ENCODE results near the gene AVEN. TPM values are rescaled to one million over a fixed set of nuclear protein-coding genes. Genes with fewer than 3 reads are reported as not detected.

Gene AVEN
- total and polyA plus RNA-seq, 9 of the 15 experiments (the other 6 are each of a cell fraction or from before 2014, with no cell fraction given), result 1.5 to 6.4 (median 4.7) TPM

DNA sequence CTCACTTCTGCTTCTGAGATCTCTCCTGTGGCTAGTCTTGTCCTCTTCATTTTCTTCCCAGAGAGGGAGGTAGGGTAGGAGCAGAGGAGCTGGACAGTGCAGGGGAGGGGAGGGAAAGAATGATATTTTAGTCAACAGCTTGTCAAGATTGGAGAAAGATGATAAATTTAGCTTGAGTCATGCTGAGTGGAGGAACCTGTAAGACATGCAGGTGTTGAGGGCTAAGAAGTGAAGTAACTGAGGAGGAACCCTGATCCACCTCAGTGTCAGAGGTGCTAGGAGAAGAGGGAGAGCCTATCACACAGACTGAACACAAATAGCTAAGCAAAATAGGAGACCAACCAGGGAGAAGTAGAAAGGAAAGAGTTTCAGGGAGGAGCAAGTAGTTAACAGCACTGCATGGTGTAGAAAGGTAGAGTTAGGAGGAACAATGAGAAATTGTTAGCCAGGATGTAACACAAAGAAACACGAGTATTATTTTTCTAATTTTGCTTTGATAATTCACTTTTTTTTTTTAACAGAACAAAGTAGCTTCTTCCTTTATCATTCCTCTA is 178.9 kb downstream of the AVEN start:
- ChIA-PET CTCF (ENCODE audit: low intra/inter-chr PET ratio) (no interaction called here), POLR2A (no interaction called here)
- no peak for ATAC-seq
- DNase-seq (ENCODE audit: extremely low read depth in 1 of 4, low spot score in 3 of 4), result no peak
- Histone ChIP-seq H3K36me3 (ENCODE audit: control insufficient read depth, insufficient read depth, low read length) (no peaks in the 10 kb centered on the region), H4K20me1 (replicated peaks; ENCODE audit: control insufficient read depth, insufficient read depth, low read length) (no peaks in the 10 kb centered on the region), H3K9me1 (ENCODE audit: control insufficient read depth, insufficient read depth, low read length) (no peaks in the 10 kb centered on the region), H2AFZ (ENCODE audit: low read depth, low read length) (no peak overlapping the region), H3K27me3 (ENCODE audit: control insufficient read depth in 2 of 2, insufficient read depth in 2 of 2, low read length in 2 of 2) (peaks cover 10 to 18% of the 10 kb centered on the region in 2 experiments; a peak in 4 of 5 replicates), H3K9me3 (replicated peaks; ENCODE audit: control insufficient read depth, insufficient read depth, low read depth, low read length) (no peaks in the 10 kb centered on the region), H3K4me1 (replicated peaks in 1 of 2; ENCODE audit: control insufficient read depth in 2 of 2, insufficient read depth in 2 of 2, low read length in 2 of 2) (no peaks in the 10 kb centered on the region), H3K79me2 (ENCODE audit: control insufficient read depth, insufficient read depth, low read length) (no peaks in the 10 kb centered on the region), H3K27ac (ENCODE audit: extremely low read depth, low read depth, low read length) (no peak overlapping the region), H3K4me3 (no peak overlapping the region), H3K9ac (ENCODE audit: insufficient read depth in 1 of 2, low read depth in 2 of 2, low read length in 2 of 2) (no peak overlapping the region), H3K4me2 (ENCODE audit: insufficient read depth, low read length) (no peak overlapping the region)
- BruUV-seq (replicated peaks), result no TSS peak
- in situ Hi-C loops (cut with MboI), result no loop called here
- WGBS (ENCODE audit: insufficient coverage, low coverage, missing lambda C conversion rate), result 0% methylated on average over 1 of the region's 1 CpG
- TF ChIP-seq STAT5B (CRISPR knock-in tag; IDR thresholded peaks at IDR 0.05) (no peak), TGIF2 (CRISPR knock-in tag; IDR thresholded peaks at IDR 0.05) (no peak), BRF1 (IDR thresholded peaks at IDR 0.05; ENCODE audit: borderline replicate concordance, extremely low read depth, insufficient read length) (no peak), SREBF1 (IDR thresholded peaks at IDR 0.05; ENCODE audit: borderline replicate concordance, low read depth, low read length) (no peak), TFAM (CRISPR knock-in tag; conservative IDR thresholded peaks at IDR 0.05) (no peak), OTX1 (CRISPR knock-in tag; IDR thresholded peaks at IDR 0.05) (no peak), DNMT1 (IDR thresholded peaks at IDR 0.05) (no peak)
- TF ChIP-seq, protein P1, sequence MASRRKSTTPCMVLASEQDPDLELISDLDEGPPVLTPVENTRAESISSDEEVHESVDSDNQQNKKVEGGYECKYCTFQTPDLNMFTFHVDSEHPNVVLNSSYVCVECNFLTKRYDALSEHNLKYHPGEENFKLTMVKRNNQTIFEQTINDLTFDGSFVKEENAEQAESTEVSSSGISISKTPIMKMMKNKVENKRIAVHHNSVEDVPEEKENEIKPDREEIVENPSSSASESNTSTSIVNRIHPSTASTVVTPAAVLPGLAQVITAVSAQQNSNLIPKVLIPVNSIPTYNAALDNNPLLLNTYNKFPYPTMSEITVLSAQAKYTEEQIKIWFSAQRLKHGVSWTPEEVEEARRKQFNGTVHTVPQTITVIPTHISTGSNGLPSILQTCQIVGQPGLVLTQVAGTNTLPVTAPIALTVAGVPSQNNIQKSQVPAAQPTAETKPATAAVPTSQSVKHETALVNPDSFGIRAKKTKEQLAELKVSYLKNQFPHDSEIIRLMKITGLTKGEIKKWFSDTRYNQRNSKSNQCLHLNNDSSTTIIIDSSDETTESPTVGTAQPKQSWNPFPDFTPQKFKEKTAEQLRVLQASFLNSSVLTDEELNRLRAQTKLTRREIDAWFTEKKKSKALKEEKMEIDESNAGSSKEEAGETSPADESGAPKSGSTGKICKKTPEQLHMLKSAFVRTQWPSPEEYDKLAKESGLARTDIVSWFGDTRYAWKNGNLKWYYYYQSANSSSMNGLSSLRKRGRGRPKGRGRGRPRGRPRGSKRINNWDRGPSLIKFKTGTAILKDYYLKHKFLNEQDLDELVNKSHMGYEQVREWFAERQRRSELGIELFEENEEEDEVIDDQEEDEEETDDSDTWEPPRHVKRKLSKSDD (conservative IDR thresholded peaks at IDR 0.05; ENCODE audit: low read length), result no peak
- TF ChIP-seq, protein P2, sequence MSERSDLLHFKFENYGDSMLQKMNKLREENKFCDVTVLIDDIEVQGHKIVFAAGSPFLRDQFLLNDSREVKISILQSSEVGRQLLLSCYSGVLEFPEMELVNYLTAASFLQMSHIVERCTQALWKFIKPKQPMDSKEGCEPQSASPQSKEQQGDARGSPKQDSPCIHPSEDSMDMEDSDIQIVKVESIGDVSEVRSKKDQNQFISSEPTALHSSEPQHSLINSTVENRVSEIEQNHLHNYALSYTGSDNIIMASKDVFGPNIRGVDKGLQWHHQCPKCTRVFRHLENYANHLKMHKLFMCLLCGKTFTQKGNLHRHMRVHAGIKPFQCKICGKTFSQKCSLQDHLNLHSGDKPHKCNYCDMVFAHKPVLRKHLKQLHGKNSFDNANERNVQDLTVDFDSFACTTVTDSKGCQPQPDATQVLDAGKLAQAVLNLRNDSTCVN (CRISPR knock-in tag; IDR thresholded peaks at IDR 0.05), result no peak
- TF ChIP-seq, protein P3, sequence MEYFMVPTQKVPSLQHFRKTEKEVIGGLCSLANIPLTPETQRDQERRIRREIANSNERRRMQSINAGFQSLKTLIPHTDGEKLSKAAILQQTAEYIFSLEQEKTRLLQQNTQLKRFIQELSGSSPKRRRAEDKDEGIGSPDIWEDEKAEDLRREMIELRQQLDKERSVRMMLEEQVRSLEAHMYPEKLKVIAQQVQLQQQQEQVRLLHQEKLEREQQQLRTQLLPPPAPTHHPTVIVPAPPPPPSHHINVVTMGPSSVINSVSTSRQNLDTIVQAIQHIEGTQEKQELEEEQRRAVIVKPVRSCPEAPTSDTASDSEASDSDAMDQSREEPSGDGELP (CRISPR knock-in tag; IDR thresholded peaks at IDR 0.05; ENCODE audit: borderline replicate concordance), result no peak
- no peak for FAIRE-seq
- intact Hi-C loops (cut with micrococcal nuclease), result no loop called here
